ENCODE results near the gene SLC2A1.

GRCh38 chr1:43001434-43001833 is 42.8 kb upstream of the SLC2A1 start:
- no peak for TF ChIP-seq EZH2 (IDR thresholded peaks at IDR 0.05)
- TF ChIP-seq CTCF (IDR thresholded peaks at IDR 0.05) = no peak

Measured in neural progenitor cell (in vitro differentiated cells).